DND-41 (cell line): ENCODE measurements around the gene EYS.
"Not testable (repeated sequence)": the region's sequence is repeated elsewhere in the genome, so short reads cannot be mapped to it uniquely, and the experiment has no call there.

ENCODE experiments used
- ATAC-seq: fragments of 200-7000 bp; cut with Tn5 transposase; 3 replicates; pipeline ENCODE4 v1.9.1; 2021; ENCODE audit warnings: low read depth; ENCODE audit not compliant: insufficient read depth
- DNase-seq: peaks from one replicate; pipeline ENCODE4 v3.0.0-alpha.2; 2020
- H2AFZ ChIP-seq: 2 replicates; pipeline ENCODE4 v1.6.0; 2012; ENCODE audit warnings: low read depth, low read length
- H3K27ac ChIP-seq: 2 replicates; pipeline ENCODE4 v1.5.1; 2012; ENCODE audit warnings: low read length, inconsistent platforms
- H3K27me3 ChIP-seq: fragments of 200-600 bp; sonication (generic); 2 replicates; pipeline ENCODE4 v1.6.0; 2012; ENCODE audit warnings: low read length, mild to moderate bottlenecking, inconsistent platforms; ENCODE audit not compliant: insufficient read depth, poor library complexity
- H3K36me3 ChIP-seq: 2 replicates; pipeline ENCODE4 v1.5.1; 2012; ENCODE audit warnings: low read length, inconsistent platforms; ENCODE audit not compliant: insufficient read depth
- H3K4me1 ChIP-seq: 2 replicates; pipeline ENCODE4 v1.5.1; 2012; ENCODE audit warnings: mild to moderate bottlenecking, low read length; ENCODE audit not compliant: insufficient read depth
- H3K4me2 ChIP-seq: 2 replicates; pipeline ENCODE4 v1.6.0; 2012; ENCODE audit warnings: mild to moderate bottlenecking, moderate library complexity, low read length, inconsistent platforms; ENCODE audit not compliant: insufficient read depth
- H3K4me3 ChIP-seq, 2 experiments: fragments of 200-600 bp in 1 of 2; shearing (Covaris generic) in 1 of 2; 2 replicates each; pipeline ENCODE4 v1.5.1; 2012 to 2016; ENCODE audit warnings: inconsistent platforms in 2 of 2, low read length in 2 of 2, mild to moderate bottlenecking in 2 of 2, low read depth in 1 of 2, moderate library complexity in 1 of 2
- H3K79me2 ChIP-seq: 2 replicates; pipeline ENCODE4 v1.6.0; 2012; ENCODE audit warnings: low read length, inconsistent platforms; ENCODE audit not compliant: insufficient read depth
- H3K9ac ChIP-seq: 2 replicates; pipeline ENCODE4 v1.6.0; 2012; ENCODE audit warnings: low read depth, mild to moderate bottlenecking, inconsistent platforms, low read length, moderate library complexity
- H3K9me3 ChIP-seq: 2 replicates; pipeline ENCODE4 v1.5.1; 2012; ENCODE audit warnings: low read length, moderate library complexity, mild to moderate bottlenecking, inconsistent platforms; ENCODE audit not compliant: insufficient read depth, severe bottlenecking
- H4K20me1 ChIP-seq: 2 replicates; pipeline ENCODE4 v1.6.0; 2012; ENCODE audit warnings: low read length; ENCODE audit not compliant: insufficient read depth
- EZH2 ChIP-seq: IDR thresholded peaks from 3 replicates; pipeline ENCODE4 v1.6.1; 2012; ENCODE audit warnings: borderline replicate concordance, low read depth, mild to moderate bottlenecking, moderate library complexity, low read length, inconsistent platforms; ENCODE audit not compliant: severe bottlenecking
- TF ChIP-seq, protein P1 (sequence below): IDR thresholded peaks from 2 replicates; pipeline ENCODE4 v1.5.1; 2012; ENCODE audit warnings: borderline replicate concordance, low read length, moderate library complexity, mild to moderate bottlenecking; ENCODE audit not compliant: poor library complexity, severe bottlenecking; ENCODE audit errors: extremely low read depth

The EYS gene

GRCh38 chr6:65610746-65611145, 96.3 kb downstream of the EYS start:
- H3K36me3 ChIP-seq: no peaks in the 10 kb centered on the region
- H3K4me1 ChIP-seq: no peaks in the 10 kb centered on the region
- H3K9me3 ChIP-seq: no peaks in the 10 kb centered on the region
- no peaks in the 10 kb centered on the region for H4K20me1 ChIP-seq
- H3K27ac ChIP-seq: no peak overlapping the region
- no peaks in the 10 kb centered on the region for H3K79me2 ChIP-seq
- DNase-seq: no peak
- H3K4me3 ChIP-seq: no peak overlapping the region
- no peak overlapping the region for H3K4me2 ChIP-seq
- no peak for ATAC-seq
- no peak overlapping the region for H2AFZ ChIP-seq
- no peaks in the 10 kb centered on the region for H3K27me3 ChIP-seq
- TF ChIP-seq, protein P1, sequence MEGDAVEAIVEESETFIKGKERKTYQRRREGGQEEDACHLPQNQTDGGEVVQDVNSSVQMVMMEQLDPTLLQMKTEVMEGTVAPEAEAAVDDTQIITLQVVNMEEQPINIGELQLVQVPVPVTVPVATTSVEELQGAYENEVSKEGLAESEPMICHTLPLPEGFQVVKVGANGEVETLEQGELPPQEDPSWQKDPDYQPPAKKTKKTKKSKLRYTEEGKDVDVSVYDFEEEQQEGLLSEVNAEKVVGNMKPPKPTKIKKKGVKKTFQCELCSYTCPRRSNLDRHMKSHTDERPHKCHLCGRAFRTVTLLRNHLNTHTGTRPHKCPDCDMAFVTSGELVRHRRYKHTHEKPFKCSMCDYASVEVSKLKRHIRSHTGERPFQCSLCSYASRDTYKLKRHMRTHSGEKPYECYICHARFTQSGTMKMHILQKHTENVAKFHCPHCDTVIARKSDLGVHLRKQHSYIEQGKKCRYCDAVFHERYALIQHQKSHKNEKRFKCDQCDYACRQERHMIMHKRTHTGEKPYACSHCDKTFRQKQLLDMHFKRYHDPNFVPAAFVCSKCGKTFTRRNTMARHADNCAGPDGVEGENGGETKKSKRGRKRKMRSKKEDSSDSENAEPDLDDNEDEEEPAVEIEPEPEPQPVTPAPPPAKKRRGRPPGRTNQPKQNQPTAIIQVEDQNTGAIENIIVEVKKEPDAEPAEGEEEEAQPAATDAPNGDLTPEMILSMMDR: no peak
- TF ChIP-seq EZH2: no peak
- no peak overlapping the region for H3K9ac ChIP-seq

DNA sequence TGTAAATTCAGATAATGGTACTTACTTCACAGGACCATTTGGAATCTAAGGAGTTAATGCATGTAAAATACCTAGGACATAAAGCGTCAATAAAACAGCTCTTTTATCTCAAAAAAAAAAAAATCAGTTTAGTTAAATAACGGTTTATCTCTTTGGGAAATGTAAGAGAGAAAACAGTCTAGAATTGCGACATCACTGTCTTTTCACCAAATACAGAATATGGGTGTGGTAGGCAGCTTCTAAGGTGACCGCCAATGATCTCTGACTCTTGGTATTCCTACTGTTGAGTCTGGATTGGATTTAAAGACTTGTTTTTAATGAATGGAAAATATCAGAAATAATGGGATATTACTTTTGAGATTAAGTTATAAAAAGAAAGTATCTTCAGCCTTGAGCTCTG, 111.5 kb downstream of the EYS start:
- Histone ChIP-seq H3K4me1 (no peaks in the 10 kb centered on the region), H3K79me2 (no peaks in the 10 kb centered on the region), H4K20me1 (no peaks in the 10 kb centered on the region), H3K4me3 (no peak overlapping the region), H2AFZ (no peak overlapping the region), H3K27ac (no peak overlapping the region), H3K9ac (no peak overlapping the region), H3K4me2 (no peak overlapping the region), H3K27me3 (no peaks in the 10 kb centered on the region), H3K9me3 (no peaks in the 10 kb centered on the region), H3K36me3 (no peaks in the 10 kb centered on the region)
- no peak for DNase-seq
- no peak for ATAC-seq
- TF ChIP-seq, protein P1: no peak
- TF ChIP-seq EZH2: no peak

DNA sequence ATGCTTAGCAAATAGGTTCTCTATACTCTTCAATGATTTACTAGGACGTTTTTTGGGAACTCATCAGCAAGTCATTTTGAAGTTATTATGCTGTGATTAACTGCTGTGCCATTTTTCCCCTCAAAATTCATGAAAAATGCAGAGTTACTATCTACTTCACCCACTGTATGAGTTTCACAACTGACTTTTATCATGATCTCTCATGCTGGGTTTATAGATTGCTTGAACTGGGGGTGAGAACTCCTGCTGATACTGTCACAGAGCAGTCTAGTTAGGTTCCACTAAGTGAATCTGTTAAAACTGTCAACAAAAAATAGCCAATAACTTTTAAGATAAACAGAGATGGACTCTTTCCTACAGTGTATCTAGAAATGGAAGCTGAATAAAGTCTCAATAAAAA, 136.7 kb downstream of the EYS start:
- Histone ChIP-seq H3K79me2 (no peaks in the 10 kb centered on the region), H2AFZ (no peak overlapping the region), H3K9me3 (no peaks in the 10 kb centered on the region), H3K27ac (no peak overlapping the region), H3K4me2 (no peak overlapping the region), H4K20me1 (no peaks in the 10 kb centered on the region), H3K36me3 (no peaks in the 10 kb centered on the region), H3K27me3 (no peaks in the 10 kb centered on the region), H3K4me3 (no peak overlapping the region), H3K4me1 (no peaks in the 10 kb centered on the region), H3K9ac (no peak overlapping the region)
- TF ChIP-seq, protein P1: no peak
- no peak for TF ChIP-seq EZH2
- ATAC-seq (no peak), DNase-seq (no peak)

GRCh38 chr6:65569505-65569904, 137.5 kb downstream of the EYS start:
- no peaks in the 10 kb centered on the region for H3K27me3 ChIP-seq
- no peaks in the 10 kb centered on the region for H3K9me3 ChIP-seq
- no peak overlapping the region for H3K9ac ChIP-seq
- H3K79me2 ChIP-seq: no peaks in the 10 kb centered on the region
- no peak overlapping the region for H3K4me2 ChIP-seq
- no peaks in the 10 kb centered on the region for H3K36me3 ChIP-seq
- no peak overlapping the region for H3K27ac ChIP-seq
- ATAC-seq (no peak), DNase-seq (no peak)
- H3K4me1 ChIP-seq: no peaks in the 10 kb centered on the region
- no peaks in the 10 kb centered on the region for H4K20me1 ChIP-seq
- H2AFZ ChIP-seq: no peak overlapping the region
- TF ChIP-seq EZH2: no peak
- TF ChIP-seq, protein P1: no peak
- H3K4me3 ChIP-seq: no peak overlapping the region

GRCh38 chr6:65569056-65569455, 138.0 kb downstream of the EYS start:
- not testable (repeated sequence) for H3K79me2 ChIP-seq, H3K4me1 ChIP-seq, H3K4me3 ChIP-seq, H4K20me1 ChIP-seq, H2AFZ ChIP-seq, H3K36me3 ChIP-seq, DNase-seq, H3K27ac ChIP-seq, H3K9ac ChIP-seq, H3K9me3 ChIP-seq, H3K27me3 ChIP-seq, H3K4me2 ChIP-seq, ATAC-seq
